Activated CD8-positive, alpha-beta T cell treated with anti-CD3 and anti-CD28 coated beads for 36 hours (primary cell): ENCODE measurements around the gene AKR1B1. TPM values are rescaled to one million over a fixed set of nuclear protein-coding genes. Genes with fewer than 3 reads are reported as not detected.

ENCODE experiments used
- ATAC-seq: fragments of 200-7000 bp; cut with Tn5 transposase; one replicate; pipeline ENCODE4 v1.10.0; 2021; ENCODE audit warnings: mild to moderate bottlenecking, moderate library complexity
- CTCF ChIA-PET: fragments of 350-600 bp; sonication (Branson Sonifier 250); formaldehyde crosslinking; loops from one replicate; lab custom pipeline; 2021; ENCODE audit warnings: antibody characterized with exemption; lab: Charles Lee
- POLR2A ChIA-PET: fragments of 350-600 bp; sonication (Branson Sonifier 250); formaldehyde crosslinking; loops from one replicate; lab custom pipeline; 2021; ENCODE audit warnings: antibody characterized with exemption; lab: Charles Lee
- DNase-seq: peaks from one replicate; pipeline ENCODE4 v3.0.0-alpha.2; 2020
- H3K27ac Mint-ChIP-seq: one replicate; pipeline ENCODE4 v1.8.0; 2021; ENCODE audit warnings: mild to moderate bottlenecking, mixed read lengths
- H3K27me3 Mint-ChIP-seq: one replicate; pipeline ENCODE4 v1.8.0; 2021; ENCODE audit warnings: mixed read lengths
- H3K36me3 Mint-ChIP-seq: one replicate; pipeline ENCODE4 v1.8.0; 2021; ENCODE audit warnings: low read depth, mixed read lengths
- H3K4me1 Mint-ChIP-seq: one replicate; pipeline ENCODE4 v1.8.0; 2021; ENCODE audit warnings: low read depth, mixed read lengths
- H3K4me3 Mint-ChIP-seq: one replicate; pipeline ENCODE4 v1.8.0; 2021; ENCODE audit warnings: mild to moderate bottlenecking, moderate library complexity, mixed read lengths
- H3K9me3 Mint-ChIP-seq: one replicate; pipeline ENCODE4 v1.8.0; 2021; ENCODE audit warnings: mixed read lengths
- intact Hi-C: fragments of 100-400 bp; cut with micrococcal nuclease; formaldehyde crosslinking; loops from one replicate; pipeline ENCODE4 v1.10.0; 2022
- total RNA-seq, 2 experiments: library from RNA; stranded (reverse); gene quantifications; one replicate each; pipeline ENCODE4 v1.2.3, GENCODE V29; 2021
- TF ChIP-seq, protein P1 (sequence below): fragments of 200-600 bp; IDR thresholded peaks from one replicate; pipeline ENCODE4 v1.8.0; 2022; ENCODE audit warnings: antibody characterized with exemption, mild to moderate bottlenecking

The AKR1B1 gene
- total RNA-seq, 2 experiments from 2014 or later, result 106 to 108 TPM

- Mint-ChIP-seq H3K4me1 (no peaks in the 10 kb centered on the region), H3K9me3 (peaks cover 5% of the 10 kb centered on the region), H3K27me3 (no peaks in the 10 kb centered on the region), H3K4me3 (no peak overlapping the region), H3K27ac (no peak overlapping the region), H3K36me3 (peaks cover 63% of the 10 kb centered on the region)
- CTCF ChIA-PET, result interaction anchor here (1.3 to 1.6 kb wide), 2 partner anchors 16 to 18 kb away, joined by 4 read pairs; partner anchors contain the start of gene AKR1B1
- POLR2A ChIA-PET, result no interaction called here
- intact Hi-C loops, result no loop called here
- TF ChIP-seq, protein P1, sequence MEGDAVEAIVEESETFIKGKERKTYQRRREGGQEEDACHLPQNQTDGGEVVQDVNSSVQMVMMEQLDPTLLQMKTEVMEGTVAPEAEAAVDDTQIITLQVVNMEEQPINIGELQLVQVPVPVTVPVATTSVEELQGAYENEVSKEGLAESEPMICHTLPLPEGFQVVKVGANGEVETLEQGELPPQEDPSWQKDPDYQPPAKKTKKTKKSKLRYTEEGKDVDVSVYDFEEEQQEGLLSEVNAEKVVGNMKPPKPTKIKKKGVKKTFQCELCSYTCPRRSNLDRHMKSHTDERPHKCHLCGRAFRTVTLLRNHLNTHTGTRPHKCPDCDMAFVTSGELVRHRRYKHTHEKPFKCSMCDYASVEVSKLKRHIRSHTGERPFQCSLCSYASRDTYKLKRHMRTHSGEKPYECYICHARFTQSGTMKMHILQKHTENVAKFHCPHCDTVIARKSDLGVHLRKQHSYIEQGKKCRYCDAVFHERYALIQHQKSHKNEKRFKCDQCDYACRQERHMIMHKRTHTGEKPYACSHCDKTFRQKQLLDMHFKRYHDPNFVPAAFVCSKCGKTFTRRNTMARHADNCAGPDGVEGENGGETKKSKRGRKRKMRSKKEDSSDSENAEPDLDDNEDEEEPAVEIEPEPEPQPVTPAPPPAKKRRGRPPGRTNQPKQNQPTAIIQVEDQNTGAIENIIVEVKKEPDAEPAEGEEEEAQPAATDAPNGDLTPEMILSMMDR, result no peak
- ATAC-seq (no peak), DNase-seq (no peak)
Measured at GRCh38 chr7:134441264-134441663, 17.6 kb downstream of the AKR1B1 start.

- TF ChIP-seq, protein P1, result no peak
- intact Hi-C loops, result no loop called here
- Mint-ChIP-seq H3K27ac (no peak overlapping the region), H3K9me3 (peaks cover 5% of the 10 kb centered on the region), H3K4me3 (no peak overlapping the region), H3K4me1 (no peaks in the 10 kb centered on the region), H3K36me3 (peaks cover 58% of the 10 kb centered on the region), H3K27me3 (no peaks in the 10 kb centered on the region)
- CTCF ChIA-PET, result interaction anchor here (1.3 to 1.6 kb wide), 2 partner anchors 17 to 19 kb away, joined by 4 read pairs; partner anchors contain the start of gene AKR1B1
- POLR2A ChIA-PET, result no interaction called here
- no peak for DNase-seq
- ATAC-seq, result no peak
Measured at GRCh38 chr7:134440476-134440875, 18.4 kb downstream of the AKR1B1 start.

DNA sequence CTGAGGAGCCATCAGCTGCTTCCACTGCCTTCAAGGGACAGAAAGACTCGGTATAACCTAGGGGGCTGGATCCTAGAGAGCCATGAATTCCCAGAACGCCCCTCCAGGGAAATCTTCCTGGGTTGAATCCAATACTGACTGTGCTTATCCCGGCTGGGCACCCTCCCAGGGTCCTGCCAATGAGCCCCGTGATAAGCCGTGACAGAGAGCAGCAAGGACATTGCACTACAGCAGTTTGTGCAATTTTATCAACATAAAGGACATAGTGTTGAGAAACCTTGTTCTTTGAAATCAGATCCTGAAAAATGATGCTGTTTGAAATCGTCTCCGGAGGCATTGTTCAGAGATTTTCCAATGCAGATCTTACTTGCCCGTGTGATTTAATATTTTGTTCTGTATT is 18.8 kb downstream of the AKR1B1 start:
- no peak for ATAC-seq
- Mint-ChIP-seq H3K4me1 (no peaks in the 10 kb centered on the region), H3K9me3 (peaks cover 5% of the 10 kb centered on the region), H3K27me3 (no peaks in the 10 kb centered on the region), H3K4me3 (no peak overlapping the region), H3K27ac (no peak overlapping the region), H3K36me3 (peaks cover 54% of the 10 kb centered on the region)
- ChIA-PET CTCF (interaction anchor here (1.3 to 1.6 kb wide), 2 partner anchors 18 to 19 kb away, joined by 4 read pairs; partner anchors contain the start of gene AKR1B1), POLR2A (no interaction called here)
- DNase-seq, result no peak
- TF ChIP-seq, protein P1, result no peak
- intact Hi-C loops, result no loop called here

DNA sequence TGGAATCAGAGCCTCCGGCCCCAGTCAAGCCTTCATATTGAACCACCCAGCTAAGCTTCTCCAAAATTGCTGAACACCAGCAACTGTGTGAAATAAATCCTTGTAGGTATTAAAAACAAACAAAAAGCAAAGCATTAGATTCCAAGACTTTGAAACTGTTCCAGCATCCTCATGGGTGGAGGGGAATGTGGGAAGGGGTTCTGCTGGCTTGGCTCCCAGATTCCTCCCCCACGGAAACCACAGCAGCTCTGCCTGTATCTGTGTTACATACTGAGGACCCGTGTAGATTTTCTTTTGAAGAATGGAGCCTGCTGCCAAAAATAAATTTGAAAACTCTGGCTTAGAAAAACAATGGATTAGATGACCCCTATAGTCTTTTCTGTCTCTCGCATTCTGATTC is 20.0 kb downstream of the AKR1B1 start:
- no peak for DNase-seq
- ChIA-PET POLR2A (no interaction called here), CTCF (no interaction called here)
- ATAC-seq, result no peak
- TF ChIP-seq, protein P1, result no peak
- Mint-ChIP-seq H3K4me3 (no peak overlapping the region), H3K36me3 (peaks cover 48% of the 10 kb centered on the region), H3K27ac (no peak overlapping the region), H3K4me1 (no peaks in the 10 kb centered on the region), H3K27me3 (no peaks in the 10 kb centered on the region), H3K9me3 (peaks cover 5% of the 10 kb centered on the region)
- intact Hi-C loops, result loop anchor here (10.0 kb wide), 1 partner anchor 516 kb away; no protein-coding TSS in a partner anchor

DNA sequence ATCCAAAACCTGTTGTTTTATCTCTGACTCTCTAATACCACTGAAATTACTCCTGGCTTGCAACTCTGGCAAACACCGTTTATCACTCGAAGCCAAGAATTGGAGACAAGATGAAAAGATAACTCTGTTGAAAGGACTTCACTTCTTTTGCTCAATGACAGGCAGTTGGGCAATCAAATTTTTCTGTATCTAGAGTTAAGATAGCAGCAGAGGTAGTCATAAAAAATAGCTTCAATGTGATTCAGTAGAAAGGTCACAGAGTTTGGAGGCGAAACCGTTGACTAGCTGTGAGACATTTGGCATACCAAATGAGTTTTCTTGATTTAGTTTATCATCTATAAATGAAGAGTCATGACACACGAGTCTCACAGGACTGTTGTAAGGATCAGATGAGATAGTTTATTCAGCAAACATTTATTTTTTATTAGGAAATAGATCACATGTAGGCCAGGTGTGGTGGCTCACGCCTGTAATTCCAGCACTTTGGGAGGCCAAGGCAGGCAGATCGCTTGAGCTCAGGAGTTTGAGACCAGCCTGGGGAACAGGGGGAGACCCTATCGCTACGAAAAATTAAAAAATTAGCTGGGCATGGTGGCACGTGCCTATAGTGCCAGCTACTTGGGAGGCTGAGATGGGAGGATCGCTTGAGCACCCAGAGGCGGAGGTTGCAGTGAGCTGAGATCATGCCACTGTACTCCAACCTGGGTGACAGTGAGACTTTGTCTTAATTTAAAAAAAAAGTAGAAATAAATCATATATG is 23.6 kb downstream of the AKR1B1 start:
- H3K36me3 Mint-ChIP-seq, result peaks cover 16% of the 10 kb centered on the region
- TF ChIP-seq, protein P1, result no peak
- ATAC-seq (no peak), DNase-seq (no peak)
- no peak overlapping the region for H3K4me3 Mint-ChIP-seq
- no peaks in the 10 kb centered on the region for H3K27me3 Mint-ChIP-seq
- ChIA-PET CTCF (interaction anchor here (1.1 to 2.1 kb wide), 2 partner anchors 77 to 79 kb away, joined by 3 to 6 read pairs; no protein-coding TSS in a partner anchor), POLR2A (no interaction called here)
- H3K27ac Mint-ChIP-seq, result no peak overlapping the region
- peaks cover 12% of the 10 kb centered on the region for H3K4me1 Mint-ChIP-seq
- peaks cover 5% of the 10 kb centered on the region for H3K9me3 Mint-ChIP-seq
- intact Hi-C loops, result loop anchor here (10.0 kb wide), 1 partner anchor 519 kb away; no protein-coding TSS in a partner anchor
